SKM-1 treated with dmso at 0.1 percent for 144 hours (cell line): Measurements from ENCODE around the gene RNASEH1.

Experiments
- DNase-seq: peaks from one replicate; lab custom pipeline; 2025; ENCODE audit not compliant: unreplicated experiment; lab: John Stamatoyannopoulos, UW

RNASEH1 gene

GRCh38 chr2:3563521-3563976, 5.4 kb upstream of the RNASEH1 start:
- no peak for DNase-seq

GRCh38 chr2:3557639-3558204, 411 bp downstream of the RNASEH1 start:
- no peak for DNase-seq

- no peak for DNase-seq
These were observed 4.2 kb downstream of the RNASEH1 start for GRCh38 chr2:3553946-3554345.

- no peak for DNase-seq
These were observed 10.2 kb downstream of the RNASEH1 start for GRCh38 chr2:3547915-3548314.

- DNase-seq = no peak
These were observed 12.2 kb downstream of the RNASEH1 start for GRCh38 chr2:3545788-3546478.

- no peak for DNase-seq
These were observed 15.0 kb downstream of the RNASEH1 start for GRCh38 chr2:3543023-3543683.

GRCh38 chr2:3542107-3542506, 16.0 kb downstream of the RNASEH1 start:
- no peak for DNase-seq

GRCh38 chr2:3539836-3540235, 18.3 kb downstream of the RNASEH1 start:
- no peak for DNase-seq

- DNase-seq = no peak
These were observed 21.2 kb downstream of the RNASEH1 start for GRCh38 chr2:3536682-3537632.

- DNase-seq = no peak
These were observed 22.1 kb downstream of the RNASEH1 start for GRCh38 chr2:3535794-3536681.

GRCh38 chr2:3535467-3535793, 22.7 kb downstream of the RNASEH1 start:
- DNase-seq = no peak

GRCh38 chr2:3534251-3534814, 23.8 kb downstream of the RNASEH1 start:
- no peak for DNase-seq

- DNase-seq = no peak
These were observed 24.3 kb downstream of the RNASEH1 start for GRCh38 chr2:3533836-3534235.

- no peak for DNase-seq
These were observed 25.2 kb downstream of the RNASEH1 start for GRCh38 chr2:3532941-3533340.

GRCh38 chr2:3529316-3530025, 28.7 kb downstream of the RNASEH1 start:
- no peak for DNase-seq

GRCh38 chr2:3527886-3528785, 30.0 kb downstream of the RNASEH1 start:
- no peak for DNase-seq

- DNase-seq = no peak
These were observed 31.3 kb downstream of the RNASEH1 start for GRCh38 chr2:3526871-3527270.

- DNase-seq = no peak
These were observed 34.5 kb downstream of the RNASEH1 start for GRCh38 chr2:3523551-3524041.
